ENCODE measurements around the gene BRI3.

The BRI3 gene

GRCh38 chr7:98254516-98254915 lies 27.0 kb upstream of the BRI3 start:
- no peak for DNase-seq

GRCh38 chr7:98254951-98255610 lies 26.4 kb upstream of the BRI3 start:
- DNase-seq, result no peak

- no peak for DNase-seq
Measured at GRCh38 chr7:98256431-98256830, 25.1 kb upstream of the BRI3 start.

GRCh38 chr7:98257701-98258100 lies 23.8 kb upstream of the BRI3 start:
- no peak for DNase-seq

GRCh38 chr7:98265841-98266271 lies 15.6 kb upstream of the BRI3 start:
- DNase-seq, result no peak

- no peak for DNase-seq
Measured at GRCh38 chr7:98266840-98267239, 14.6 kb upstream of the BRI3 start.

GRCh38 chr7:98267303-98267702 lies 14.2 kb upstream of the BRI3 start:
- no peak for DNase-seq

- no peak for DNase-seq
Measured at GRCh38 chr7:98276241-98276761, 5.2 kb upstream of the BRI3 start.

GRCh38 chr7:98278408-98278807 lies 3.1 kb upstream of the BRI3 start:
- DNase-seq, result no peak

- no peak for DNase-seq
Measured at GRCh38 chr7:98278936-98279335, 2.5 kb upstream of the BRI3 start.

- DNase-seq, result no peak
Measured at GRCh38 chr7:98280296-98280695, 1.2 kb upstream of the BRI3 start.

- DNase-seq, result no peak
Measured at GRCh38 chr7:98281757-98282606, 496 bp downstream of the BRI3 start.

GRCh38 chr7:98282703-98283102 lies 1.2 kb downstream of the BRI3 start:
- DNase-seq, result no peak

- no peak for DNase-seq
Measured at GRCh38 chr7:98283127-98283886, 1.8 kb downstream of the BRI3 start.

GRCh38 chr7:98283887-98284222 lies 2.4 kb downstream of the BRI3 start:
- no peak for DNase-seq

GRCh38 chr7:98284335-98285036 lies 3.0 kb downstream of the BRI3 start:
- no peak for DNase-seq

- DNase-seq, result no peak
Measured at GRCh38 chr7:98285157-98286092, 3.9 kb downstream of the BRI3 start.

GRCh38 chr7:98286093-98286539 lies 4.6 kb downstream of the BRI3 start:
- no peak for DNase-seq

GRCh38 chr7:98286701-98287485 lies 5.4 kb downstream of the BRI3 start:
- no peak for DNase-seq

- DNase-seq, result peak; percentile 43
Measured at GRCh38 chr7:98287486-98287959, 6.0 kb downstream of the BRI3 start.

Measured in COR-L47 (cell line).